ENCODE results near the gene PICK1.
"Not testable (repeated sequence)": the region's sequence is repeated elsewhere in the genome, so short reads cannot be mapped to it uniquely, and the experiment has no call there.

The PICK1 gene

DNA sequence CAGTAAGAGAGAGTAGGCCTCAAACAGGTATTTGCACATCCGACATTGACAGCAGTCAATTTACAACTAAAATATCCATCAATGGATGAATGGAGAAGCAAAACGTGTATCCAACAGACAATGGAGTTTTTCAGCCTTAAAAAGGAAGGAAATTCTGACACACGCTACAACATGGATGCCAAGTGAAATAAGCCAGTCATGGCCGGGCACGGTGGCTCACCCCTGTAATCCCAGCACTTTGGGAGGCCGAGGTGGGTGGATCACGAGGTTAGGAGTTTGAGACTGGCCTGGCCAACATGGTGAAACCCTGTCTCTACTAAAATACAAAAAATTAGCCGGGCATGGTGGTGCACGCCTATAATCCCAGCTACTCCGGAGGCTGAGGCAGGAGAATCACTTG lies 60.4 kb downstream of the PICK1 start:
- not testable (repeated sequence) for DNase-seq (ENCODE audit: low read depth)

DNA sequence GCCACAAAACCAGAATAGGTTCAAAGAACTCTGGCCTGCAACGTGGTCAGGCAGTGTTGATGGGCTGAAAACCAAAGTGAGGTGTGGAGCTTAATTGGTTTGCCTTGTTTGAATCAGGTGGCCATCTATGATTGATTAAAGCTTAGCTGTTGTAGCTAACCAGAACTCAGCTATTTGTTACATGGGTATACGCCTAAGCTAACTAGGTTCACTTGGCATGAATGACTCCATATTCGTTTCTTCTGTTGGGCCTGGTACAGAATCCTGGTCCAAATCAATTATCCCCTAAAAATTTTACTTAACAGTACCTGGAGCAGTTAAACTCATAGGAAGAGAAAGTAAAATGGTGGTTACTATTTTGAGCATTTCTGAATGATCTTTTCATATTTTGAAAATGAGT lies 61.0 kb downstream of the PICK1 start:
- no peak for DNase-seq (ENCODE audit: low read depth)

DNA sequence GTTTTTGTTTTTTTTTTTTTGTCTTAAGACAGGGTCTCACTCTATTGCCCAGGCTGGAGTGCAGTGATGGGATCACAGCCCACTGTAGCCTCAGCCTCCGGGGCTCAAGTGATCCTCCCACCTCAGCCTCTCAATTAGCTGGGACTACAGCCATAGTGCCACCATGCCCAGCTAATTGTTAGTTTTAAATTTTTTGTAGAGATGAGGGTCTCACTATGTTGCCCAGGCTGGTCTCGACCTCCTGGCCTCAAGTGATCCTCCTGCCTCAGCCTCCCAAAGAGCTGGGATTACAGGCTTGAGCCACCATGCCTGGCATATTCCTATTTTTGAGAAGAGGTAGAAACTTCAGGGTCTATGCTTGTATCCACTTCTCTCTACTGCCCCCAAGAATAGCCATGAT lies 61.5 kb downstream of the PICK1 start:
- DNase-seq (ENCODE audit: low read depth): not testable (repeated sequence)

DNA sequence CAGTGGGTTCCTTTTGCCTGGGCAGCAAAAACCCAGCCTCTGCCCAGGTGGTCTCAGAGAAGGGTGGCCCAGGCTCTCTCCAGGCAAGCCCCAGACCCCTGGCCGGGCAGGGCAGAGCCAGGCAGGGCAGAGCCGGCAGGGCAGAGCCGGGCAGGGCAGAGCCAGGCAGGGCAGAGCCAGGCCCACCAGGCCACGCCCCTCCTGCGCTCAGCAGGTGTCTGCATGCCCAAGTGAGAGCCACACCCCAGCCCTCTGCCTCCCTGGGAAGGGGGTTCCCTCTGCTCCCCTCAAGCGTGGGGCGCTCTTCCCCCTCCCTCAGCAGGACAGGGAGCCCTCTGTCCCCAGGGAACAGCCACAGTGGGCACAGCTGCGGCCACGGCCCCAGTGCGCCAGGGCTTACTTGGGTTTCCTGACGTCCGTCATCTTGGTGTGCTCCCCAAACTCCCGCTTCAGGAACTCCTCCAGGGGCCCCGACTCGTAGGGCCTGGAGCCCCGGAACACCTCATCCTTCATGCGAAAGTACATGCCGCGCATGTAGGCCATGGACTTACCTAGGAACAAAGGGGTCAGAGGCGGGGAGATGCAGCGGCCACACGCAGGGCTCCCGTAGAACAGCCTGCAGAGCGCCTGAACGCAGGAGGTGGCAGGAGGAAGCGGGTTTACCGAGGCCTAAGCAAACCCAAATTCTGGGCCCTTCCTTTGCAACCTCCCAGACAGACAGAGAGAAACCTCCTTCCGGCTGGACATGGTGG lies 63.3 kb downstream of the PICK1 start:
- no peak for DNase-seq (ENCODE audit: low read depth)

DNA sequence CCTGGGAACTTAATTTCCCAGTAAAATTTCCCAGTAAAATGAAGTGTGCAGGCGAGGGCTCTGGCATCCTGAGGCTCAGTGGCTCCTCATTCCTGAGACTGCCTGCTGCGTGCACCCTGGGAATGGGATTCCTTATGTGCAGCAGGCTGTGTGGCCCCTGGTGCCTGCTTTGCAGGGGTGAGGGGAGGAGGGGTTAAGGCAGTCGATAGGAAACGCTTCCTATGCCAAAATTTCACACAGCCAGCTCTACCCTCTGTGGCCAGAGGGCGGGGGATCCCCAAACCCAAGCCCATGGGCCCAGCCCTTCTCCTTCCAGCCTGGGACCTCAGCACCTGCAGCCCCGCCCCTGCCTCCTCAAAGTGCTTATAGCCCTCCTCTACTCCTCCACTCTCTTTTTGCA lies 65.4 kb downstream of the PICK1 start:
- DNase-seq (ENCODE audit: low read depth): no peak

DNA sequence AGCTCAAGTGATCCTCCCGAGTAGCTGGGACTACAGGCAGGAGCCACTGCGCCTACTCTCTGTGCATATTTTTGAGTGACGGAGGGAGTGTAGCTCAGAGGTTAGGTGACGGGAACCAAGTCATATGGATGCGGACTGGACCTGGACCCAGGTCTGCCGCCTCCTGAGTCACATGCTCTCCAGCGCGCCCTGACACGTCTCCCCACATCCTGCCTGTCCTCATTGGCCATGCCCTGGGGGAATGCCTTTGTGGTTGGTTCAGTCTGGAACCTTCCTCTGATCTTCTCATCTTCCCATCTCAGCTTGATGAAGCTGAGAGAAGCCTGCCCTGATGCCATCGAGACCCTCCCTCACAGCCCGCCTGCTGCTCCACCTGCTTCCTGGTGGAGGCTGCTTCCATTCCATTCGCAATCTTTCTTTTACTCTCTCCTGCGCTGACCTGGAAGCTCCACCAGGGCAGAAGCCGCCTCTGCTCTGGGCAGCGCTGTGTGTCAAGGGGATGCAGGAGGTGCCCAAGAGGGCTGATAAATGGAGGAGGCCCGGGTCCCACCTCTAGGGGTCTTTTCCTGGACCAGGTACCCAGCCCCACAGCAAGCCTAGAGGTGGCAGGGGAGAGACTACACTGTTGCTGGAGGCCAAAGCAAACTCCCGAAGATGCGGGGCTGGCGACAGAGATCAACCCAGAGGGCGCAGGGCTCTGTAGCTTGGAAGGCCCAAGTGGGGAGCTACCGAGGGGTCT lies 67.2 kb downstream of the PICK1 start:
- DNase-seq (ENCODE audit: low read depth): no peak

DNA sequence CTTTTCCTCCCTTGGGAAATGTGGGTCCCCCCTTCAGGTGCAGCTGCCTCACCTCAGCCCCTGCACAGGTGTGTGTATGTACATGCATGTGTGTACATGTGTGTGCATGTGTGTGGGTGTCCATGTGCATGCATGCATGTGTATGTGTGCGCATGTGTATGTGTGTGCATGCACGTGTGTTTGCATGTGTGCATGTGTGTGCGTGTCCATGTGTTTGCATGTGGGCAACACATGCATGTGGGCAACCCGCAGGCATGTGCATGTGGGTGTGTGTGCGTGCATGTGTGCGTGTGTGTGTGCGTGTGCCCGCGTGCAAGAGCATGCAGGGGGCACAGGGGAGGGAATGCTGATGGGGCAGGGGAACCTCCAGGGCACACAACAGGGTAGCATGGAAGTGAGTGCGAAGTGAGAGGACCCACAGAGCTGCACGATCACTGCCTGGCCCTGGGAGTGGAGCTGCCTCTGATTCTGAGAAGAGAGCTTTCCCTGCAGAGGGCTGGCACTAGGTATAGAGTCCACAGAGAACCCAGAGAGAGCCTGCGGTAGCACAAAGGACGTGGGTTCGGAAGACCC lies 67.9 kb downstream of the PICK1 start:
- no peak for DNase-seq (ENCODE audit: low read depth)
